ENCODE data around the gene ZMYND11.

ZMYND11 gene

DNA sequence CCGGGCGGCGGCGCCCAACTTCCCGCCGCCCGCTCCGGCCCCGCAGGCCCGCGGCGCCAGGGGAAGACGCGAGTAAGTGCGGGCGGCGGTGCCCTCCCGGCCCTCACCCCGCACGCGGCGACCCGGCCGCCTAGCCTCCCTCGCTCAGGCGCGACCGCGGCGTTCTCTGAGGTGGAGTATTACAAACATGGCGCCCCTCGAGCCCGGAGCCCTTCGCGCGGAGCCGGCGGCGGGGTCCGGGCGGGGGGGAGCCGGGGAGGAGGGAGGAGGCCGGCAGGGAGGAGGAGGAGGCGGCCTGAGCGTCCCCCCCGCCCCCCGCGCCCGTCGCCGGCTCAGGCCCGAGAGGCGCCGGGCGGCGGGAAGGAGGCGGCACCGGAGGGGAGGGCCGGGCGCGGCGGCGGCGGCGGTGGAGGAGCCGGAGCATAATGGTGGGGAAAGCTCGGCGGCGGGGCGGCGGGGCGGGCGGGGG, at the start of gene ZMYND11:
TSS of gene ZMYND11 (plus strand) at position 324 of the 469 bp plus-strand sequence. CDS start 44,558 bp downstream, outside the sequence.
- peak; percentile 37 for DNase-seq (ENCODE audit: extremely low spot score, insufficient read length, low read depth)
- no peak for FAIRE-seq

DNA sequence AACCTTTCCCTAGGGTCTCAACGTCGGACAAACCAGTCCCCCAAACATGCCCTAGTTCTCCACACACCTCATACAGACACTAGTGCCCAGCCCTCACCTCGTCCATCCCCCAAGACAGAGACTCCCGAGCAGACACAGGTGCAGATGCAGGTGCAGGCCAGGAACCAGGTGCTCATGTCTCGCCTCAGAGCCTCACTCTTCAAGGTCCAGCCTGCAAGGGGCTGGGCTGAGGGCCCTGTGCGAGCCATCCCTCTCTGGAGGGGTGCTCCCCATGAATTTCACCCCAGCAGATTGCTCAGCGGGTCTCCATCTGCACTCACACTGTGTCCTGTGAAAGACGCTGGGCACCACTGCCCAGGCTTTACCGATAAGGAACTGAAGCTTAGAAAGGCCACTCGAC, 49.2 kb upstream of the ZMYND11 start:
- no peak for FAIRE-seq

DNA sequence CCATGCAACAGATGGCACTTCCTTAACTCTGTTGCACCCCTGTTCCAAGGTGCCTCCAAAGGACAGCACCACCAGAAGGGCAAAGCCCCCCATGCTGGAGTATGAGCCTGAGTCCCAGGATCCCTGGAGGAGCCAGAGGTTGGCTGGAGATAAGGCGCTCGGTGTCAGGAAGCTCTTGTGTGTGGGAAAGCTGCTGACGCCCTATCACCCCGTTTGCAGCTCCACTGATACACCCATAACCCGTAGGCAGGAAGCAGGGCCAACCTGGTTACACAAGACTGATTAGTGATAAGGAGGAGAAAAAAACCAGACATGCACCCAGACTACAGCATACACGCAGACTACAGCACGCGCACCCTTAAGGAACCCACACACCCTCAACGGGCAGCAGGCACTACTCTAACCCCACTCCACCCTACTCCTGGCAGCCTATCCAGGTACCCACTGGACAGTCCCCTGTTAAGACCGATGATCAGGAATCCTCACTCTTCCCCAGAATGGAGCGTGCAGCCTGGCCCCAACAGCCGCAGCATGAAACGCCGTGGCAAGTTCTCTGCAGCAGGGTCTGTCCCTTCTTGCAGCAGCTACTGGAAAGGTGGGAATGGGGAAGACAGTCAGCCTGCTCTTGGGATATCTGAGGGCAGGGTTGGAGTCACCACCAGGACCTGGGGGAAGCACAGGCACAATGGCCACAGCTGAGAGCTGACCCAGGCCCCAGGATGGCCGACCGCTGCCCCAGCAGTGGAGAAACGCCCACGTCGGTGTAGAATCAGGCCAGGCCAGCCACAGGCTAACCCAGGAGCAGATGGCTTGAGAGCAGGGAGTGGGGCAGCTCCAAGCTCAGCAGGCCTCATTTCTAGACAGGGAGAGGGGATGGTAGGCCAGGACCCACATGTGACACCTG, 47.8 kb upstream of the ZMYND11 start:
- no peak for FAIRE-seq
- DNase-seq (ENCODE audit: extremely low spot score, insufficient read length, low read depth) = no peak

More for the DNA sequence above, 49.2 kb upstream of the ZMYND11 start:
- no peak for DNase-seq (ENCODE audit: extremely low spot score, insufficient read length, low read depth)

DNA sequence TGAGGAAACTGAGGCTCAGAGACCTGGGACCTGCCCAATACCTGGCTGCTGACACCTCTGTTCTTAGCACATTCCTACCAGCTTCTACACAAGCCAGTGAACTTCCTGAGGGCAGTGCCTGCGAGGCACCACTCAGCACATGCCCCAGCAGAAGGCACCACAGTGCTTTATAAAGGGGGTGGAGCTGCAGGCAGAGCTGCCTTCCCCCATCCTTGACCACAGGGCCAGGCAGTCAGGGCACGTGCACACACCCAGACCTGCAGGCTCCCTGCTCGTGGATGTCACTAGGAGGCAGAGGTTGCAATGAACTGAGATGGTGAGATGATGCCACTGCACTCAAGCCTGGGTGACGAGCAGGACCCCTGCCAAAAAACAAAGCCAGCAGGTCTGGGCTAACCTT, 47.0 kb upstream of the ZMYND11 start:
- no peak for FAIRE-seq
- no peak for DNase-seq (ENCODE audit: extremely low spot score, insufficient read length, low read depth)

DNA sequence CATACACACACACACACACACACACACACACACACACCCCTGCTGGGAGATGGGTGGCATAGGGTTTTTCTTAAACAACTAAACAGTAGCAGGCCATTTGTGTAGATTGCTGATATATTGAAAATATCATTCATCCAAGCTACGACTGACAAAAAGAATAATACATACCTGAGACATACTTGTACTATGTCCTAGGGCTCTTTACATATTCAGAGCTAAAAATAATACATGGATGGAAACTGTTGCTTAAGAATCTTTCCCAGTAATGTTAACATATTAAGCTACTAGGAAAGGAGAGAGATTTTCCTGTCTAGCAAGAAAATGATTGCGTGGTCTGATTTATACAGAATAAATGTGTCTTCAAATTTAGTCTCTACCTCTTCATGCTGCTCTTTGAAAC, 46.0 kb upstream of the ZMYND11 start:
- DNase-seq (ENCODE audit: extremely low spot score, insufficient read length, low read depth) (no peak), FAIRE-seq (no peak)

DNA sequence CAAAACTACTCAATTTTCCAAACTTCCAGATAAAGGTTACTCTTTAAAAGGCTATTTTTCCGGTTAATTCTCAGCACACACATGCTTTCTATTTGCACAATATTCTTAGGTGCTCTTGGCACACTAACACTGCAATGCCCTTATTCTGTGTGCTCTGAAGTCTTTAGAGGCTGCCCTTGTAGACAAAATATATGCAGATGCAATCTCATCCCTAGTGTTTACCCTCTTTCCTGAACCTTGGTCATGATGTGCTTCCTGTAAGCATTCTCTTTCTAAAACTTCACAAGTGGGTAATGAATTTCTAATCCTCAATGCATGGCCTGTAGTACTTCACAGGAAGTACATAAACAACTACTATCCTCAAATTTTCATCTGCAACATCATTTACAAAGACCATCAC, 45.1 kb upstream of the ZMYND11 start:
- DNase-seq (ENCODE audit: extremely low spot score, insufficient read length, low read depth) (no peak), FAIRE-seq (no peak)

DNA sequence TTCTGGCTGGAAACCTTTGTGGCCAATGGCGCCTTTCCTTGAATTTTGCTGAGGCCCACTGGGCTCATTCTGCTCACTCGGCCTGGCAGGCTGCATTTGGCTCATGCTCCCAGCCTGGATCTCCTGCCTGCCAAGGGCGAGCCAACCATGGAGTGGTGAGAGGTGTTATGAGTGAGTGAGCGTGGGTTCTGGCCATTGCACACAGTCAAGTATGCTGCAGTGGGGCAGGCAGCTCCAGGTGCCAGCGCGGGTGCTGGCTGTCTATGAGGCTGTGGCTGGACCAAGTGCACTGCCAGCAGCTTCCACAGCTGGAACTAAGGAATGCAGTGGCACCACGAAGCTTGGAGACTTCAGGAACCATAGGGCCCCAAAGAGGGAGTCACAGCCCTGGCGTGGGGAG, 43.9 kb upstream of the ZMYND11 start:
- FAIRE-seq = no peak
- DNase-seq (ENCODE audit: extremely low spot score, insufficient read length, low read depth) = no peak

DNA sequence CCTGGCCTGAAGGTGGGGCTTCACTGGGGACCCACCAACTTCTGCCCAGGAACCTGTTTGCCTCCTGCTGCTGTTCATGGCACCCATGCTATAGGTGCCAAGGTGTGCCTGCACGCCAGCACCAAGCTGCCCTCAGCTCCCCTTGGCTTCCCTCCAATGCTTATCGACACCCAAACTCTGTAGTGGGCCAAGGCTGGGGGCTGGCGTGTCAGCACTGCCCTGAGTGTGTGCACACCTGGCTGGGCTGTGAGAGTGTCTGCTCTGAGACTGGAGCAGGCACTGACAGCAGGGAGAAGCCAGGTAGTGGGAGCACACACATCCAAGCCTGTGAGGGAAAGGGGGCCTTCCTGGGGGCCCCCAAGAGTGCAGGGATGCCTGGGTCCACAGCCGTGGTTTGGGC, 43.1 kb upstream of the ZMYND11 start:
- DNase-seq (ENCODE audit: extremely low spot score, insufficient read length, low read depth) = no peak
- no peak for FAIRE-seq

DNA sequence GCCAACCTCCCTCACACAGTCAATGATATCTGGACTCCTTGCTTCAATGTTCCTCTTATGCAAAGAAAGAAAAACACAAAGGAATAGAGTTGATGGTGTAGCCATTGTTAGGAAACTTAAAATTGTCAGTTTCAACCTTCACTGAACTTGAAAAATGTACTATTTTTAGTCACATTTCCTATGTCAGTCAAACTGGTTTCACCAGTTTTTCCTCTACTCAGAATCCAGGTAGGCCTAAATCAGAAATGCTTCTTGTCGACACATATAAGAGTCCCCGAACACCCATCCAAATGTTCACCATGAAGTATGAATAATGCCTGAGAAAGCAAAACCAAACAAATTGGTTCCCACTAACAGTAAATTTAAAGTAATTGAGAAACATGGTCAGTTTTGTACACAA, 42.4 kb upstream of the ZMYND11 start:
- DNase-seq (ENCODE audit: extremely low spot score, insufficient read length, low read depth) (no peak), FAIRE-seq (no peak)

DNA sequence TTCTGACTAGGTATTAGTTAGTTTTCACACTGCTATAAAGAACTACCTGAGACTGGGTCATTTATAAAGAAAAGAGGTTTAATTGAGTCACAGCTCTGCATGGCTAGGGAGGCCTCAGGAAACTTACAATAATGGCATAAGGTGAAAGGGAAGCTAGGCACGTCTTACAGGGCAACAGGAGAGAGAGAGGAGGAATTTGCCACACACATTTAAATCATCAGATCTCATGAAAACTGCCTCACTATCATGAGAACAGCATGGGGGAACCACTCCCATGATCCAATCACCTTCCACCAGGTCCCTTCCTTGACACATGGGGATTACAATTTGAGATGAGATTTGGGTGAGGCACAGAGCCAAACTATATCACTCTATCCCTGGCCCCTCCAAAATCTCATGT, 40.6 kb upstream of the ZMYND11 start:
- FAIRE-seq (no peak), DNase-seq (ENCODE audit: extremely low spot score, insufficient read length, low read depth) (no peak)

DNA sequence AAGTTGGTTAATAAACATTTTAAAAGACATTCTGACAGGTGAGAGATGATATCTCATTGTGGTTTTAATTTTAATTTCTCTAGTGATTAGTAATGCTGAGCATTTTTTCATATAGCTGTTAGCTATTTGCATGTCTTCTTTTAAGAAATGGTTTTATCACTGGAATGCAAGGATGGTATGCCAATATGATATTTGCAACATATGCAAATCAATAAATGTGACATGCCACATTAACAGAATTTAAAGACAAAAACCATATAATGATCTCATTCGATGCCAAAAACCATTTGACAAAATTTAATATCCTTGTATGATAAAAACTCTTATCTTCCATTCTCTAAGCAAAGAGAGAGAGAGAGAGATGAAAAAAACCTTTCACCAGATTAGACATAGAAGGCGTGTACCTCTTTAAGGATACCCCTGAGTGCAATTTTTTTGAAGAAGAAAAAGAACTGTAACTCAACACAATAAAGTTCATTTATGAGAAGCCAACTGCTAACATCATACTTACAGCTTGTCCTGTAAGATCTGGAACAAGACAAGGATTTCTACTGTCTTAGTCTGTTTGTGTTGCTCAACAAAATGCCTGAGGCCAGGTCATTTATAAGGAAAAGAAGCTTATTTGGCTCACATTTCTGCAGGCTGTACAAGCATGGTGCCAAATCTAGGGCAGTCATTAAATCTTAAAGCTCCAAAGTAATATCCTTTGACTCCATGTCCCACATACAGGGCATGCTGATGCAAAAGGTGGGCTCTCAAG, 39.7 kb upstream of the ZMYND11 start:
- FAIRE-seq = no peak
- no peak for DNase-seq (ENCODE audit: extremely low spot score, insufficient read length, low read depth)

DNA sequence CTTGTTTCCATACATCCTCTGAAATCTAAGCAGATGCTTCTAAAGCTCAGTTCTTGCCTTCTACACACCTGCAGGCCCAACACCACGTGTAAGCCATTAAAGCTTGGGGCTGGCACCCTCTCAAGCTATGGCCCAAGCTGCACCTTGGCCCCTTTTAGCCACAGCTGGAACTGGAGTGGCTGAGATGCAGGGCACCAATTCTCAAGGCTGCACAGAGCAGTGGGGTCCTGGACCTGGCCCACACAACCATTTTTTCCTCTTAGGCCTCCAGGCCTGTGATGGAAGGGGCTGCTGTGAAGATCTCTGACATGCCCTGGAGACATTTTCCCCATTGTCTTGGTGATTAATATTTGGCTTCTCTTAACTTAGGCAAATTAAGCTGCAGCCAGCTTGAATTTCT, 38.8 kb upstream of the ZMYND11 start:
- FAIRE-seq = no peak

DNA sequence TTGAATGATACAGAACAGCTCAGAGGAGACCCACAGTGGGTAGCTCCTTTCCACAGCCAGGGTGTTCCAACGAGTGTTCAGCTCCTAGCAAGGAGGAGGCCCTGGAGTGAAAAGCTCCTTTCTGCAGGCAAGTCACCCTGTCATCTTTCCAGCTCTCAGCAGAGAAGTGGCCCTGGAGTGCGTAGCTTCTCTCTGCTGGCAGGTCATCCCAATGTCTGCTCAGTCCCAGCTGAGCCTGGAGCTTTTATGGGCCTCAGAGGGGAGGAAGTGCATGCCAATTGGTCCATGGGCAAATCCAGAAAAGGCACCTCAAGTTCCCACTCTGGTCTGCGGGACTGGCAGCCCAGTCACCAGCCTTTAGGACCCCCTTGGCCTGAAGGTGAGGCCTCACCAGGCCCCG, 30.8 kb upstream of the ZMYND11 start:
- FAIRE-seq (no peak), DNase-seq (ENCODE audit: extremely low spot score, insufficient read length, low read depth) (no peak)

More for the DNA sequence above, 38.8 kb upstream of the ZMYND11 start:
- DNase-seq (ENCODE audit: extremely low spot score, insufficient read length, low read depth) = no peak

DNA sequence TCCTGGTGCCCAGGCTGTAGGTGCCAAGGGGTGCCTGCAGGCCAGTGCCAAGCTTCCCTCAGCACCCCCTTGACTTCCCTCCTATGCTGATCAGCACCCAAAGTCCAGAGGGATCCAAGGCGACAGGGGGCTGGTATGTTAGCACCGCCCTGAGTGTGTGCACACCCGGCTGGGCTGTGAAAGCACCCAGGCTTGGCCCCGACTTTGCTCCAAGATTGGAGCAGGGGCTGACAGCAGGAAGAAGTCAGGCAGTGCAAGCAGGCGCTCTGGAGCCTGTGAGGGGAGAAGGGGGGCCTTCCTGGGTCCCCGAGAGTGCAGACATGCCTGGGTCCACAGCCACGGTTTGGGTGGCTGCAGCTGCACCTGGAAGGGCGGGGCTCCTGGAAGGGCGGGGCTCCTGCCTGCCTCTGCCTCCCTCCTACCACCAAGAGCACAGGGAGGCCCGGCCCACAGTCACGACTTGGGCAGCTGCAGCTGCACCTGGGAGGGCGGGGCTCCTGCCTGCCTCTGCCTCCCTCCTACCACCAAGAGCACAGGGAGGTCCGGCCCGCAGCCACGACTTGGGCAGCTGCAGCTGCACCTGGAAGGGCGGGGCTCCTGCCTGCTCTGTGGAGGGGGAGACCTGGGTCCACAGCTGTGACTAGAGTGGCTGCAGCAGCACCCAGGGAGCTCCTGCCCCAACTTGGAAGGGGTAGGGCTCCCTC, 30.2 kb upstream of the ZMYND11 start:
- no peak for DNase-seq (ENCODE audit: extremely low spot score, insufficient read length, low read depth)
- no peak for FAIRE-seq

DNA sequence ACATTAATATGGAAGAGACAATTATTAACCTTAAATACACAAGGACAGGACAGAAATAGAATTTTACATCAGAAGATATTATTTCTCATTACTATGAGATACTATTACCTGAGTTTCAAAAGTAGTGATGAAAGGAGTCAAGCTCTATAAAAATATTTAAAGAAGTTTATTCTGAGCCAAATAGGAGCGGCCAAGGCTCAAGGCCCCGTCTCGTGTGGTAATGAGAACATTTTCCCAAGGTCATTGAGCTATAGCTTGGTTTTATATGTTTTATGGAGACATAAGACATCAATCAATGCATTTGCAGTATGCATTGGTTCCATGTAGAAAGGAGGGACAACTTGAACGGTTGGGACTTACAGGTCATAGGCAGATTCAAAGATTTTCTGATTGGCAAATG, 29.4 kb upstream of the ZMYND11 start:
- no peak for FAIRE-seq

DNA sequence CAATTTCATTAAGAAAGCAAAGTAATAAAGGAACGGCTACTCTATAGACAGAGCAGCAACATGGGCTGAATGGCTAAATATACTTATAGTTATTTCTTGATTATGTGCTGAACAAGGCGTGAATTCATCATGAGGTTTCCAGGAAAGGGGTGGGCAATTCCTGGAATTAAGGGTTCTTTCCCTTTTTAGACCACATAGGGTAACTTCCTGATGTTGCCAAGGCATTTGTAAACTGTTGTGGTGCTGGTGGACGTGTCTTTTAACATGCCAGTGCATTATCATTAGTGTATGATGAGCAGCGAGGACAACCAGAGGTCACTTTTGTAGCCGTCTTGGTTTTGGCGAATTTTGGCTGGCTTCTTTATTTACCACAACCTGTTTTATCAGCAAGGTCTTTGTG, 28.5 kb upstream of the ZMYND11 start:
- FAIRE-seq (no peak), DNase-seq (ENCODE audit: extremely low spot score, insufficient read length, low read depth) (no peak)

More for the DNA sequence above, 29.4 kb upstream of the ZMYND11 start:
- DNase-seq (ENCODE audit: extremely low spot score, insufficient read length, low read depth) = no peak

DNA sequence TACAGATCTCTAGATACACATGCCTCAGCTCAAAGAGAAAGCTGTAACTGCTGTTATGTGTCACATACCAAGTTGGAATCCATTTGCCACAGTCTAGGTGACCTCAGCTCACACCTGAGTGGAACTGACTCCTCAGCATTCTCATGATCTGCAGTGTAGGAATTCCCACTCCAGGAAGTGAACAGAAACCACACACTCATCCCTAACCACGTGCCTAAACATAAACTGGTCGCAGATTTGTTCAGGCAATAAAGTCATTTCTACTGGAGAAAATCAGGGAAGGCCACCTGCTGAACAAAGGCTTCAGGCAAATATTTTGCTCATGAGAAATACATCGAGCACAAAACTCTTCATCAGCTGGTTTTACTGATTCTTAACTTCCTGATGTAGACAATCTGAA, 23.0 kb upstream of the ZMYND11 start:
- DNase-seq (ENCODE audit: extremely low spot score, insufficient read length, low read depth) = no peak

DNA sequence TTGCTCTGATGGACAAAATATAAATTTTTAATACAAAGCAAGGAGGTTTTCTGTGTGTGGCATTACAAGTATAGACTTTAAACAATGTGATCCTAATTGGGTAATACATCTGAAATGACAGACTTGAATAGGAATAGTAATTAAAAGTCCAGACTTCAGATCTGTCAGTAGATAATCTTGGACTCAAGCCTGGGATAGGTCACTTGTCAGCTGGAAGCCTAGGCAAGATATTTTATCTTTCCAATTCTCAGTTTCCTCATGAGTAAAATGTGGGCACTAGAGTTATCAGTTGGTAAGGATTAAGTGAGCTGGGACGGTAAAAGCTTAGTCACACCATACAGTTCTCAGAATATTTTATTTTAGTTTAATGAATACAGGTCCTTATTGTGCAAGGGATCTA, 10.4 kb upstream of the ZMYND11 start:
- no peak for DNase-seq (ENCODE audit: extremely low spot score, insufficient read length, low read depth)
- no peak for FAIRE-seq

More for the DNA sequence above, 23.0 kb upstream of the ZMYND11 start:
- FAIRE-seq = no peak

DNA sequence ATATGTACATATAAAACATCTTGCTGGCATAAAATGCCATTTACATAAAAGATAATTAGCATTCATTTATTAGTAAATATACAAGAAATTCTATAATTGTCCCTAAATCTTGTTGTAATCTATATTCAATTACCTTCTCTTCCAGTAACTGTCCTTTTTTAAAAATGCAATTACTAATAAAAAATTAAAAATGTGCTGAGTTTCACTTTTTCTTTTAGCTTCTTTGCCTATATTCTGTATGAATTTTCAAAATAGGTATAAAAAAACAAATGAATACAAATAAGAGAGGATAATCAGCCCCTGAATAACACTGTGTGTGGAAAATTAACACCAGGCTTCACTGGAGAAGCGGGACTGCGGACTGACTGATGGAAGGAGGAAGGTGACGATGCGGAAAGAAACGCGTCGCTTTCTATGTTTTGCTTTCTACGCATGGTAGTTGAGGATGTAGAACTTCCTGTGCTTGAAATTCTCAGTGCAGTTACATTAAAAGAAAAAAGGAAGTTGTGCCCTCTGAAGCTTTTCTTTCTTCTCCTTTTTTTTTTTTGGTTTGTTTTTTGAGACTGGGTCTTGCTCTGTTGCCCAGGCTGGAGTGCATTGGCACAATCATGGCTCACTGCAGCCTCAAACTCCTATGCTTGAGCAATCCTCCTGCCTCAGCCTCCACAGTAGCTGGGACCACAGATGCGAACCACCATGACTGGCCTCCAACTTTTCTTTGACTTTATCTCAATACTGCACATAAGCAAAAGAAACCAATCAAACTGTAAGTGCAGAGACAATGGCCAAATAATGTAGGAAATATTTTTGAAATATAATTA, 7.4 kb upstream of the ZMYND11 start:
- peak; percentile 30 for DNase-seq (ENCODE audit: extremely low spot score, insufficient read length, low read depth)
- FAIRE-seq = peak; percentile 77

DNA sequence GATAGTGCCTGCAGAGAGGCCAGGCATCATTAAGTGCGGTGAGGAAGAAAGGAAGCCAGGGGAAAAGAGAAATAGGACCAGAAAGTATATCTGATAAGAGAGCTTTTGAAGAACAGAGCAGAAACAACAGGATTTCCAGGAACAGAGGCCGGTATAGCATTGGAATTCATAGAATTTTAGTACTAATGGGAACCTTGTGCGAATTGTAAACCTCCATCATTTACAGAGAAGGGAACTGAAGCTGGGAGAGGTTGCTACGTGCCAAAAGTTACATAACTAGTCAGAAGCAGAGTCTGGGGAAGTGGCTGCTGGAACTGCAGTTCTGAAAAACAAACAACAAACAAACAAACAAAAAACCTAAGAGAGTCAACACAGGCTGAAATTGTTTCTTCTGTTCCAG, 5.4 kb upstream of the ZMYND11 start:
- FAIRE-seq = no peak
- DNase-seq (ENCODE audit: extremely low spot score, insufficient read length, low read depth) = no peak
